IMR-90 (cell line): ENCODE measurements around the gene CWC15. TPM values are rescaled to one million over a fixed set of nuclear protein-coding genes. Genes with fewer than 3 reads are reported as not detected.

Source experiments
- ATAC-seq: fragments of 200-7000 bp; cut with Tn5 transposase; 2 replicates; pipeline ENCODE4 v1.9.1; 2020; ENCODE audit warnings: low read depth, mild to moderate bottlenecking, moderate library complexity
- BruUV-seq: library from RNA; stranded (reverse); fragments of 400-500 nt; replicated peaks from 2 replicates; lab custom pipeline; 2021; lab: Mats Ljungman, UMichigan
- CTCF ChIA-PET: fragments of 300-600 bp; formaldehyde crosslinking; extraction: SDS; loops from one replicate; lab custom pipeline; 2021; ENCODE audit warnings: antibody characterized with exemption; lab: Yijun Ruan, JAX
- POLR2A ChIA-PET: fragments of 300-600 bp; sonication (Branson Sonifier 250); formaldehyde crosslinking; loops from one replicate; lab custom pipeline; 2022; ENCODE audit warnings: antibody characterized with exemption; ENCODE audit not compliant: unreplicated experiment; lab: Charles Lee
- DNase-seq: peaks from one replicate; pipeline ENCODE4 v3.0.0; 2013
- H2AFZ ChIP-seq: replicated peaks from 2 replicates; pipeline ENCODE3; 2013; ENCODE audit warnings: low read length, mild to moderate bottlenecking; ENCODE audit not compliant: poor library complexity
- H2AK5ac ChIP-seq: 2 replicates; pipeline ENCODE4 v1.6.1; 2013; ENCODE audit warnings: low read depth, low read length, inconsistent platforms
- H2AK9ac ChIP-seq: replicated peaks from 2 replicates; pipeline ENCODE3; 2013; ENCODE audit warnings: mild to moderate bottlenecking, low read depth, low read length, moderate library complexity; ENCODE audit not compliant: poor library complexity
- H2BK120ac ChIP-seq: 2 replicates; pipeline ENCODE4 v1.6.1; 2013; ENCODE audit warnings: low read depth, low read length, inconsistent platforms
- H2BK15ac ChIP-seq: 3 replicates; pipeline ENCODE4 v1.6.1; 2013; ENCODE audit warnings: low read depth, low read length, inconsistent platforms
- H2BK20ac ChIP-seq: 2 replicates; pipeline ENCODE4 v1.6.1; 2013; ENCODE audit warnings: low read depth, mild to moderate bottlenecking, inconsistent platforms, low read length, moderate library complexity
- H2BK5ac ChIP-seq: 2 replicates; pipeline ENCODE4 v1.6.1; 2013; ENCODE audit warnings: mild to moderate bottlenecking, low read depth, low read length, inconsistent platforms; ENCODE audit not compliant: poor library complexity, severe bottlenecking
- H3K14ac ChIP-seq: replicated peaks from 2 replicates; pipeline ENCODE4 v1.6.1; 2013; ENCODE audit warnings: low read depth, low read length, inconsistent platforms
- H3K18ac ChIP-seq: 2 replicates; pipeline ENCODE4 v1.6.1; 2013; ENCODE audit warnings: low read depth, low read length, control low read depth
- H3K23ac ChIP-seq: 2 replicates; pipeline ENCODE4 v1.6.1; 2013; ENCODE audit warnings: low read depth, low read length, inconsistent platforms
- H3K27ac ChIP-seq: 2 replicates; pipeline ENCODE4 v1.5.1; 2013; ENCODE audit warnings: mild to moderate bottlenecking, control low read depth, low read length; ENCODE audit not compliant: insufficient read depth
- H3K27me3 ChIP-seq: 2 replicates; pipeline ENCODE4 v1.6.1; 2013; ENCODE audit warnings: low read length; ENCODE audit not compliant: control insufficient read depth, insufficient read depth
- H3K36me3 ChIP-seq: 2 replicates; pipeline ENCODE4 v1.6.1; 2013; ENCODE audit warnings: low read length, mixed read lengths; ENCODE audit not compliant: control insufficient read depth, insufficient read depth
- H3K4ac ChIP-seq: 2 replicates; pipeline ENCODE4 v1.6.1; 2013; ENCODE audit warnings: low read depth, low read length, inconsistent platforms
- H3K4me1 ChIP-seq: 2 replicates; pipeline ENCODE4 v1.6.1; 2013; ENCODE audit warnings: low read length, mixed read lengths; ENCODE audit not compliant: control insufficient read depth, insufficient read depth
- H3K4me2 ChIP-seq: 2 replicates; pipeline ENCODE4 v1.6.1; 2013; ENCODE audit warnings: low read depth, mild to moderate bottlenecking, control low read depth, low read length, moderate library complexity
- H3K4me3 ChIP-seq: 2 replicates; pipeline ENCODE4 v1.5.1; 2013; ENCODE audit warnings: low read depth, mild to moderate bottlenecking, control low read depth, low read length, moderate library complexity; ENCODE audit not compliant: insufficient read depth
- H3K56ac ChIP-seq: 2 replicates; pipeline ENCODE4 v1.6.1; 2013; ENCODE audit warnings: low read length, inconsistent platforms; ENCODE audit not compliant: insufficient read depth; ENCODE audit errors: extremely low read depth
- H3K79me1 ChIP-seq, 2 experiments: 2 replicates each; pipeline ENCODE4 v1.6.1; 2013; ENCODE audit warnings: low read length in 2 of 2, inconsistent platforms in 1 of 2, low read depth in 1 of 2
- H3K9ac ChIP-seq: 2 replicates; pipeline ENCODE4 v1.6.1; 2013; ENCODE audit warnings: low read depth, low read length, control low read depth
- H3K9me1 ChIP-seq: 2 replicates; pipeline ENCODE4 v1.6.1; 2013; ENCODE audit warnings: low read length, inconsistent platforms; ENCODE audit not compliant: insufficient read depth
- H3K9me3 ChIP-seq: 2 replicates; pipeline ENCODE4 v1.6.1; 2013; ENCODE audit warnings: low read length; ENCODE audit not compliant: control insufficient read depth, insufficient read depth
- H4K20me1 ChIP-seq: 2 replicates; pipeline ENCODE4 v1.6.1; 2013; ENCODE audit warnings: low read length, inconsistent platforms; ENCODE audit not compliant: insufficient read depth
- H4K5ac ChIP-seq: 2 replicates; pipeline ENCODE4 v1.6.1; 2013; ENCODE audit warnings: mild to moderate bottlenecking, low read depth, low read length, control low read depth
- H4K8ac ChIP-seq, 2 experiments: 2 replicates each; pipeline ENCODE4 v1.6.1; 2013; ENCODE audit warnings: low read depth in 2 of 2, low read length in 2 of 2, control low read depth in 1 of 2, inconsistent platforms in 1 of 2
- H4K91ac ChIP-seq: 2 replicates; pipeline ENCODE4 v1.6.1; 2013; ENCODE audit warnings: low read depth, low read length, inconsistent platforms; ENCODE audit not compliant: insufficient read depth
- CEBPB ChIP-seq: IDR thresholded peaks from 2 replicates; pipeline ENCODE4 v1.6.1; 2012; ENCODE audit warnings: low read depth, low read length, improper control_type of control experiment
- CHD1 ChIP-seq: IDR thresholded peaks from 2 replicates; pipeline ENCODE4 v1.6.1; 2012; ENCODE audit warnings: low read depth, low read length, improper control_type of control experiment
- FOS ChIP-seq: fragments of 150-350 bp; IDR thresholded peaks from 2 replicates; pipeline ENCODE4 v1.6.1; 2016; ENCODE audit warnings: low read depth, low read length
- MAFK ChIP-seq: IDR thresholded peaks from 2 replicates; pipeline ENCODE4 v1.6.1; 2012; ENCODE audit warnings: low read depth, low read length, improper control_type of control experiment
- MAZ ChIP-seq: IDR thresholded peaks from 2 replicates; pipeline ENCODE4 v1.6.1; 2012; ENCODE audit warnings: low read depth, mild to moderate bottlenecking, low read length, improper control_type of control experiment, moderate library complexity, borderline replicate concordance
- RAD21 ChIP-seq: IDR thresholded peaks from 2 replicates; pipeline ENCODE4 v1.6.1; 2012; ENCODE audit warnings: low read length, improper control_type of control experiment
- RCOR1 ChIP-seq: IDR thresholded peaks from 2 replicates; pipeline ENCODE4 v1.6.1; 2012; ENCODE audit warnings: mild to moderate bottlenecking, low read length, improper control_type of control experiment; ENCODE audit not compliant: insufficient replicate concordance
- WGBS, 2 experiments: methylation state at CpG; one replicate each; pipeline versions ENCODE4 v1.1.5 to v1.1.7; 2013; ENCODE audit warnings: missing lambda C conversion rate in 2 of 2; ENCODE audit not compliant: insufficient read length in 1 of 2; ENCODE audit errors: extremely low coverage in 2 of 2; 5-methylcytosine and 5-hydroxymethylcytosine counted together
- dilution Hi-C: fragments of 300-500 bp; cut with HindIII; formaldehyde crosslinking; loops from one replicate; pipeline ENCODE4 v1.14.3; 2018; ENCODE audit warnings: low sequenced_read_pairs; ENCODE audit not compliant: unreplicated experiment
- in situ Hi-C: fragments of 300-500 bp; cut with MboI; formaldehyde crosslinking; loops from 3 replicates; pipeline ENCODE4 v1.14.3; 2019; ENCODE audit warnings: low sequenced_read_pairs, inconsistent platforms, mixed read lengths
- intact Hi-C: fragments of 100-400 bp; cut with micrococcal nuclease; formaldehyde crosslinking; loops from 2 replicates; pipeline ENCODE4 v1.10.0; 2022
- polyA plus RNA-seq, 3 experiments: library from polyadenylated mRNA; depleted of rRNA; stranded (reverse); fragments of >200 nt; gene quantifications; 2 replicates each; pipeline ENCODE4 v1.2.3, GENCODE V29; 2012; ENCODE audit warnings: low replicate concordance in 1 of 3
- total RNA-seq: library from RNA; depleted of rRNA; stranded (reverse); fragments of >200 nt; gene quantifications from 2 replicates; pipeline ENCODE4 v1.2.3, GENCODE V29; 2012
- TF ChIP-seq, protein P1 (sequence below): conservative IDR thresholded peaks from 2 replicates; pipeline ENCODE4 v1.5.1; 2012; ENCODE audit warnings: mild to moderate bottlenecking, low read depth, low read length, improper control_type of control experiment
- TF ChIP-seq, protein P2 (sequence below): fragments of 150-350 bp; IDR thresholded peaks from 2 replicates; pipeline ENCODE4 v1.6.1; 2016; ENCODE audit warnings: low read depth, mild to moderate bottlenecking, low read length, moderate library complexity, borderline replicate concordance

Gene CWC15
- total and polyA plus RNA-seq, 2 of the 4 experiments (the other 2 are of a cell fraction): 38.4 to 48.6 TPM

DNA sequence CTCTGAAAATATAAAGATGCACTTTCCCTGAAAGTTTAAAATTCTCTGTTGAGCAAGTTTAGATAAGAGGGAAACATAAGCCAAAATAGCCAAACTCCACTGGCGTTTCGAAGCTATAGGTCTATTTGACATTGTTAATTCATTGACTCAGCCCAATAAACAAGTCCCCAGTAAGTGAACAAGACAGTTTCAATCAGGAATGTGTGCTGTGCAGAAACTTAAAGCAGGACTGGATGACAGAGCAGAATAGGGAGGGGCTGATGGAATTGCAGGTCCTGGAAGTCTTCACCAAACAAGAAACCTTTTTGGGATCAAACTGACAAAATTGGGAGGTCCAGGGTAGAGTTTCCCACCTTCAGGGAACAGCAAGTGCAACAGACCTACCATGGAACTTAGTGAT, 42.8 kb upstream of the CWC15 start:
- Histone ChIP-seq H3K36me3 (no peaks in the 10 kb centered on the region), H4K8ac (no peak overlapping the region), H3K4me2 (no peak overlapping the region), H4K91ac (no peak overlapping the region), H2BK120ac (no peak overlapping the region), H3K9me1 (no peaks in the 10 kb centered on the region), H3K56ac (no peak overlapping the region), H3K9me3 (no peaks in the 10 kb centered on the region), H2AK5ac (no peak overlapping the region), H3K27ac (no peak overlapping the region), H2AK9ac (no peak overlapping the region), H2AFZ (no peak overlapping the region), H2BK5ac (no peak overlapping the region), H3K4ac (no peak overlapping the region), H3K23ac (no peak overlapping the region), H2BK20ac (no peak overlapping the region), H4K5ac (no peak overlapping the region), H3K18ac (no peak overlapping the region), H3K14ac (no peak overlapping the region), H4K20me1 (no peaks in the 10 kb centered on the region), H3K79me1 (no peaks in the 10 kb centered on the region), H3K27me3 (peaks cover 12% of the 10 kb centered on the region; the same call in 1 of the 2 replicates), H3K4me1 (no peaks in the 10 kb centered on the region), H3K4me3 (no peak overlapping the region), H2BK15ac (no peak overlapping the region), H3K9ac (no peak overlapping the region)
- intact Hi-C loops (no loop called here), dilution Hi-C loops (no loop called here), in situ Hi-C loops (no loop called here)
- no TSS peak for BruUV-seq
- ChIA-PET CTCF (no interaction called here), POLR2A (no interaction called here)
- TF ChIP-seq MAFK: no peak
- no peak for TF ChIP-seq CHD1
- TF ChIP-seq RAD21: no peak
- no peak for TF ChIP-seq RCOR1
- TF ChIP-seq FOS: no peak
- TF ChIP-seq, protein P1, sequence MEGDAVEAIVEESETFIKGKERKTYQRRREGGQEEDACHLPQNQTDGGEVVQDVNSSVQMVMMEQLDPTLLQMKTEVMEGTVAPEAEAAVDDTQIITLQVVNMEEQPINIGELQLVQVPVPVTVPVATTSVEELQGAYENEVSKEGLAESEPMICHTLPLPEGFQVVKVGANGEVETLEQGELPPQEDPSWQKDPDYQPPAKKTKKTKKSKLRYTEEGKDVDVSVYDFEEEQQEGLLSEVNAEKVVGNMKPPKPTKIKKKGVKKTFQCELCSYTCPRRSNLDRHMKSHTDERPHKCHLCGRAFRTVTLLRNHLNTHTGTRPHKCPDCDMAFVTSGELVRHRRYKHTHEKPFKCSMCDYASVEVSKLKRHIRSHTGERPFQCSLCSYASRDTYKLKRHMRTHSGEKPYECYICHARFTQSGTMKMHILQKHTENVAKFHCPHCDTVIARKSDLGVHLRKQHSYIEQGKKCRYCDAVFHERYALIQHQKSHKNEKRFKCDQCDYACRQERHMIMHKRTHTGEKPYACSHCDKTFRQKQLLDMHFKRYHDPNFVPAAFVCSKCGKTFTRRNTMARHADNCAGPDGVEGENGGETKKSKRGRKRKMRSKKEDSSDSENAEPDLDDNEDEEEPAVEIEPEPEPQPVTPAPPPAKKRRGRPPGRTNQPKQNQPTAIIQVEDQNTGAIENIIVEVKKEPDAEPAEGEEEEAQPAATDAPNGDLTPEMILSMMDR: no peak
- no peak for TF ChIP-seq CEBPB
- TF ChIP-seq, protein P2, sequence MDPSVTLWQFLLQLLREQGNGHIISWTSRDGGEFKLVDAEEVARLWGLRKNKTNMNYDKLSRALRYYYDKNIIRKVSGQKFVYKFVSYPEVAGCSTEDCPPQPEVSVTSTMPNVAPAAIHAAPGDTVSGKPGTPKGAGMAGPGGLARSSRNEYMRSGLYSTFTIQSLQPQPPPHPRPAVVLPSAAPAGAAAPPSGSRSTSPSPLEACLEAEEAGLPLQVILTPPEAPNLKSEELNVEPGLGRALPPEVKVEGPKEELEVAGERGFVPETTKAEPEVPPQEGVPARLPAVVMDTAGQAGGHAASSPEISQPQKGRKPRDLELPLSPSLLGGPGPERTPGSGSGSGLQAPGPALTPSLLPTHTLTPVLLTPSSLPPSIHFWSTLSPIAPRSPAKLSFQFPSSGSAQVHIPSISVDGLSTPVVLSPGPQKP: no peak
- TF ChIP-seq MAZ: no peak
- WGBS, 2 experiments: no CpG with 5 or more reads among the region's 2 CpGs
- ATAC-seq (no peak), DNase-seq (no peak)
